Effector memory CD8-positive, alpha-beta T cell (primary cell): ENCODE data around the gene MGLL.
"Not testable (repeated sequence)": the region's sequence is repeated elsewhere in the genome, so short reads cannot be mapped to it uniquely, and the experiment has no call there.

ENCODE experiments used
- ATAC-seq: fragments of 150-1000 bp; cut with Tn5 transposase; replicated peaks from 2 replicates; pipeline ENCODE4 v1.10.0; 2021; ENCODE audit warnings: mild to moderate bottlenecking, moderate library complexity
- DNase-seq, 3 experiments: peaks; one replicate each; pipeline ENCODE4 v3.0.0; 2021
- H3K27ac Mint-ChIP-seq, 2 donors: one replicate each; pipeline ENCODE4 v1.8.0; 2022; ENCODE audit warnings: mild to moderate bottlenecking in 2 of 2, mixed read lengths in 2 of 2, moderate library complexity in 2 of 2
- H3K27me3 Mint-ChIP-seq, 2 donors: one replicate each; pipeline ENCODE4 v1.8.0; 2022; ENCODE audit warnings: mixed read lengths in 2 of 2
- H3K36me3 Mint-ChIP-seq: one replicate; pipeline ENCODE4 v1.8.0; 2022; ENCODE audit warnings: mild to moderate bottlenecking, moderate library complexity, mixed read lengths; ENCODE audit not compliant: insufficient read depth
- H3K4me1 Mint-ChIP-seq, 2 donors: one replicate each; pipeline ENCODE4 v1.8.0; 2022; ENCODE audit warnings: low read depth in 2 of 2, mixed read lengths in 2 of 2
- H3K4me3 Mint-ChIP-seq, 2 donors: one replicate each; pipeline ENCODE4 v1.8.0; 2022; ENCODE audit warnings: mild to moderate bottlenecking in 2 of 2, mixed read lengths in 2 of 2, moderate library complexity in 2 of 2
- H3K9me3 Mint-ChIP-seq, 2 donors: one replicate each; pipeline ENCODE4 v1.8.0; 2022; ENCODE audit warnings: mixed read lengths in 2 of 2

The MGLL gene

GRCh38 chr3:127663151-127663550 lies 159.2 kb downstream of the MGLL start:
- no peak for ATAC-seq
- peaks cover 5 to 8% of the 10 kb centered on the region in 2 donors for H3K27me3 Mint-ChIP-seq
- DNase-seq, result no peak
- no peaks in the 10 kb centered on the region for H3K9me3 Mint-ChIP-seq
- no peak overlapping the region for H3K4me3 Mint-ChIP-seq
- H3K27ac Mint-ChIP-seq, result no peak overlapping the region
- H3K4me1 Mint-ChIP-seq, result no peaks in the 10 kb centered on the region
- H3K36me3 Mint-ChIP-seq, result no peaks in the 10 kb centered on the region

- ATAC-seq, result no peak
- Mint-ChIP-seq H3K4me1 (no peaks in the 10 kb centered on the region), H3K4me3 (no peak overlapping the region), H3K27ac (no peak overlapping the region), H3K27me3 (peaks cover 5 to 8% of the 10 kb centered on the region in 2 donors), H3K36me3 (no peaks in the 10 kb centered on the region), H3K9me3 (no peaks in the 10 kb centered on the region)
- DNase-seq, result no peak
Measured at GRCh38 chr3:127662001-127662469, 160.3 kb downstream of the MGLL start.

- DNase-seq, result no peak
- H3K27ac Mint-ChIP-seq, result no peak overlapping the region
Measured at GRCh38 chr3:127661600-127661999, 160.7 kb downstream of the MGLL start.

GRCh38 chr3:127660621-127661251 lies 161.6 kb downstream of the MGLL start:
- Mint-ChIP-seq H3K36me3 (no peaks in the 10 kb centered on the region), H3K27me3 (peaks cover 5 to 8% of the 10 kb centered on the region in 2 donors), H3K9me3 (no peaks in the 10 kb centered on the region), H3K4me3 (no peak overlapping the region), H3K27ac (no peak overlapping the region), H3K4me1 (no peaks in the 10 kb centered on the region)
- no peak for DNase-seq
- ATAC-seq, result no peak

More at GRCh38 chr3:127661600-127661999, 160.7 kb downstream of the MGLL start:
- Mint-ChIP-seq H3K4me1 (no peaks in the 10 kb centered on the region), H3K27me3 (peaks cover 5 to 8% of the 10 kb centered on the region in 2 donors), H3K4me3 (no peak overlapping the region), H3K36me3 (no peaks in the 10 kb centered on the region), H3K9me3 (no peaks in the 10 kb centered on the region)
- no peak for ATAC-seq

- no peak for ATAC-seq
- H3K36me3 Mint-ChIP-seq, result no peaks in the 10 kb centered on the region
- no peaks in the 10 kb centered on the region for H3K9me3 Mint-ChIP-seq
- no peak overlapping the region for H3K4me3 Mint-ChIP-seq
- H3K27me3 Mint-ChIP-seq, result peaks cover 5 to 8% of the 10 kb centered on the region in 2 donors
- DNase-seq, result no peak
- peak overlapping the region in 1 of 2 donors; percentile 56 for H3K27ac Mint-ChIP-seq
- no peaks in the 10 kb centered on the region for H3K4me1 Mint-ChIP-seq
Measured at GRCh38 chr3:127658234-127658633, 164.1 kb downstream of the MGLL start.

GRCh38 chr3:127656906-127657305 lies 165.4 kb downstream of the MGLL start:
- H3K9me3 Mint-ChIP-seq, result no peaks in the 10 kb centered on the region
- H3K27me3 Mint-ChIP-seq, result peaks cover 8 to 12% of the 10 kb centered on the region in 2 donors
- no peak for DNase-seq
- H3K27ac Mint-ChIP-seq, result no peak overlapping the region
- H3K36me3 Mint-ChIP-seq, result no peaks in the 10 kb centered on the region
- ATAC-seq, result no peak
- H3K4me1 Mint-ChIP-seq, result no peaks in the 10 kb centered on the region
- no peak overlapping the region for H3K4me3 Mint-ChIP-seq

GRCh38 chr3:127655641-127656040 lies 166.7 kb downstream of the MGLL start:
- Mint-ChIP-seq H3K36me3 (no peaks in the 10 kb centered on the region), H3K4me1 (no peaks in the 10 kb centered on the region), H3K27ac (no peak overlapping the region), H3K4me3 (no peak overlapping the region), H3K9me3 (no peaks in the 10 kb centered on the region), H3K27me3 (peaks cover 8 to 12% of the 10 kb centered on the region in 2 donors)
- DNase-seq (no peak), ATAC-seq (no peak)

GRCh38 chr3:127654993-127655392 lies 167.3 kb downstream of the MGLL start:
- not testable (repeated sequence) for H3K27ac Mint-ChIP-seq, H3K36me3 Mint-ChIP-seq, DNase-seq, H3K4me3 Mint-ChIP-seq, ATAC-seq, H3K27me3 Mint-ChIP-seq, H3K9me3 Mint-ChIP-seq, H3K4me1 Mint-ChIP-seq

- no peak overlapping the region for H3K27ac Mint-ChIP-seq
- no peak overlapping the region for H3K4me3 Mint-ChIP-seq
- peaks cover 0 to 6% of the 10 kb centered on the region in 2 donors for H3K27me3 Mint-ChIP-seq
- no peaks in the 10 kb centered on the region for H3K9me3 Mint-ChIP-seq
- H3K36me3 Mint-ChIP-seq, result no peaks in the 10 kb centered on the region
- no peak for DNase-seq
- no peaks in the 10 kb centered on the region for H3K4me1 Mint-ChIP-seq
- ATAC-seq, result no peak
Measured at GRCh38 chr3:127654374-127654773, 167.9 kb downstream of the MGLL start.

- H3K36me3 Mint-ChIP-seq, result no peaks in the 10 kb centered on the region
- ATAC-seq (peak; percentile 56), DNase-seq (peak in 1 of 3 experiments; percentile 29)
- H3K27ac Mint-ChIP-seq, result no peak overlapping the region
- no peak overlapping the region for H3K4me3 Mint-ChIP-seq
- no peaks in the 10 kb centered on the region for H3K9me3 Mint-ChIP-seq
- peaks cover 0 to 6% of the 10 kb centered on the region in 2 donors for H3K27me3 Mint-ChIP-seq
- no peaks in the 10 kb centered on the region for H3K4me1 Mint-ChIP-seq
Measured at GRCh38 chr3:127652246-127652995, 169.9 kb downstream of the MGLL start.

GRCh38 chr3:127651516-127652172 lies 170.7 kb downstream of the MGLL start:
- H3K27me3 Mint-ChIP-seq, result peaks cover 0 to 6% of the 10 kb centered on the region in 2 donors
- no peak overlapping the region for H3K27ac Mint-ChIP-seq
- ATAC-seq, result no peak
- no peaks in the 10 kb centered on the region for H3K4me1 Mint-ChIP-seq
- no peak overlapping the region for H3K4me3 Mint-ChIP-seq
- H3K36me3 Mint-ChIP-seq, result no peaks in the 10 kb centered on the region
- no peak for DNase-seq
- no peaks in the 10 kb centered on the region for H3K9me3 Mint-ChIP-seq

GRCh38 chr3:127650236-127650635 lies 172.1 kb downstream of the MGLL start:
- Mint-ChIP-seq H3K4me1 (no peaks in the 10 kb centered on the region), H3K4me3 (no peak overlapping the region), H3K9me3 (no peaks in the 10 kb centered on the region), H3K36me3 (no peaks in the 10 kb centered on the region), H3K27ac (no peak overlapping the region), H3K27me3 (peaks cover 0 to 6% of the 10 kb centered on the region in 2 donors)
- DNase-seq (no peak), ATAC-seq (no peak)

- DNase-seq, result no peak
- ATAC-seq, result no peak
- Mint-ChIP-seq H3K36me3 (no peaks in the 10 kb centered on the region), H3K4me3 (no peak overlapping the region), H3K27ac (no peak overlapping the region), H3K4me1 (no peaks in the 10 kb centered on the region), H3K9me3 (no peaks in the 10 kb centered on the region), H3K27me3 (peaks cover 0 to 2% of the 10 kb centered on the region in 2 donors)
Measured at GRCh38 chr3:127647845-127648204, 174.5 kb downstream of the MGLL start.
